HepG2 (cell line): ENCODE results near the gene UAP1L1. TPM values are rescaled to one million over a fixed set of nuclear protein-coding genes. Genes with fewer than 3 reads are reported as not detected.

Experiments used
- CREB3 ChIP-seq: sonication (generic); formaldehyde crosslinking; IDR thresholded peaks from 2 replicates; pipeline ENCODE4 v1.5.0; 2020; ENCODE audit warnings: missing genetic modification reagents
- DMAP1 ChIP-seq: IDR thresholded peaks from 2 replicates; pipeline ENCODE4 v1.6.1; 2016
- EHMT2 ChIP-seq: fragments of 200-600 bp; sonication (generic); IDR thresholded peaks from 2 replicates; pipeline ENCODE4 v1.7.0; 2017; ENCODE audit warnings: antibody characterized with exemption, low read depth, low read length, borderline replicate concordance
- FIP1L1 ChIP-seq: fragments of 200-400 bp; formaldehyde crosslinking; IDR thresholded peaks from 2 replicates; pipeline ENCODE4 v1.6.1; 2018; ENCODE audit warnings: low read depth, mild to moderate bottlenecking, low read length, moderate library complexity, borderline replicate concordance; ENCODE audit not compliant: insufficient read depth
- GATA4 ChIP-seq: sonication (generic); IDR thresholded peaks from 2 replicates; pipeline ENCODE4 v1.6.1; 2016; ENCODE audit warnings: antibody characterized with exemption, low read depth, borderline replicate concordance
- GPN1 ChIP-seq: sonication (generic); formaldehyde crosslinking; IDR thresholded peaks from 2 replicates; pipeline ENCODE4 v1.5.1; 2020; ENCODE audit warnings: missing genetic modification reagents, borderline replicate concordance
- IRF1 ChIP-seq: sonication (generic); formaldehyde crosslinking; IDR thresholded peaks from 2 replicates; pipeline ENCODE4 v1.4.0; 2020; ENCODE audit warnings: low read depth, mild to moderate bottlenecking, missing genetic modification reagents
- PRMT3 ChIP-seq: sonication (generic); formaldehyde crosslinking; IDR thresholded peaks from 2 replicates; pipeline ENCODE4 v1.8.1; 2022; ENCODE audit warnings: low read depth, mild to moderate bottlenecking, moderate library complexity, missing genetic modification reagents, borderline replicate concordance
- RXRB ChIP-seq: IDR thresholded peaks from 2 replicates; pipeline ENCODE4 v1.6.1; 2016; ENCODE audit warnings: borderline replicate concordance, missing genetic modification reagents, missing compliant biosample characterization
- SIN3B ChIP-seq: fragments of 150-350 bp; IDR thresholded peaks from 2 replicates; pipeline ENCODE4 v1.6.1; 2014; ENCODE audit warnings: low read length
- SNAPC5 ChIP-seq: sonication (generic); formaldehyde crosslinking; IDR thresholded peaks from 2 replicates; pipeline ENCODE4 v1.8.1; 2023; ENCODE audit warnings: mild to moderate bottlenecking, missing genetic modification reagents, borderline replicate concordance
- ZMYM3 ChIP-seq: sonication (generic); formaldehyde crosslinking; IDR thresholded peaks from 2 replicates; pipeline ENCODE4 v1.5.1; 2020; ENCODE audit warnings: mild to moderate bottlenecking, missing genetic modification reagents
- ZNF569 ChIP-seq: sonication (generic); formaldehyde crosslinking; IDR thresholded peaks from 2 replicates; pipeline ENCODE4 v1.5.0; 2020; ENCODE audit warnings: mild to moderate bottlenecking, missing genetic modification reagents, moderate library complexity, borderline replicate concordance
- ZNF574 ChIP-seq: sonication (generic); formaldehyde crosslinking; IDR thresholded peaks from 2 replicates; pipeline ENCODE4 v1.4.0; 2020; ENCODE audit warnings: missing genetic modification reagents
- ZNF83 ChIP-seq: sonication (generic); formaldehyde crosslinking; IDR thresholded peaks from 2 replicates; pipeline ENCODE4 v1.4.0; 2020; ENCODE audit warnings: missing genetic modification reagents, mild to moderate bottlenecking, borderline replicate concordance
- ZSCAN9 ChIP-seq: IDR thresholded peaks from 2 replicates; pipeline ENCODE4 v1.6.1; 2016; ENCODE audit warnings: borderline replicate concordance
- polyA plus RNA-seq, 8 experiments: library from polyadenylated mRNA; depleted of rRNA in 3 of 8; stranded (reverse) in 7 of 8; unstranded in 1 of 8; fragments of >200 nt; fragmentation: Illumina TruSeq in 4 of 8; extraction: Trizol in 4 of 8; gene quantifications; 2 replicates each; pipeline versions ENCODE4 v1.2.1 to v1.2.3, GENCODE V29; 2011 to 2016; ENCODE audit warnings: low read depth in 4 of 8, missing spikeins in 1 of 8, mixed read lengths in 1 of 8; ENCODE audit not compliant: insufficient read depth in 1 of 8
- total RNA-seq, 5 experiments: library from RNA; depleted of rRNA; stranded (reverse); fragments of >200 nt; fragmentation: Illumina TruSeq; extraction: Trizol; gene quantifications; 2 replicates each; pipeline ENCODE4 v1.2.3, GENCODE V29; 2016; ENCODE audit warnings: low read depth in 1 of 5
- TF ChIP-seq, protein P1 (sequence below): IDR thresholded peaks from 2 replicates; pipeline ENCODE4 v1.6.1; 2016; ENCODE audit warnings: mild to moderate bottlenecking, missing biosample characterization, missing genetic modification reagents
- TF ChIP-seq, protein P2 (sequence below): sonication (generic); formaldehyde crosslinking; IDR thresholded peaks from 2 replicates; pipeline ENCODE4 v1.4.0; 2020; ENCODE audit warnings: missing genetic modification reagents

The UAP1L1 gene
- total and polyA plus RNA-seq, 2 of the 13 experiments (the other 11 are each of a cell fraction or from before 2014, with no cell fraction given): 5.4 to 6.4 TPM

DNA sequence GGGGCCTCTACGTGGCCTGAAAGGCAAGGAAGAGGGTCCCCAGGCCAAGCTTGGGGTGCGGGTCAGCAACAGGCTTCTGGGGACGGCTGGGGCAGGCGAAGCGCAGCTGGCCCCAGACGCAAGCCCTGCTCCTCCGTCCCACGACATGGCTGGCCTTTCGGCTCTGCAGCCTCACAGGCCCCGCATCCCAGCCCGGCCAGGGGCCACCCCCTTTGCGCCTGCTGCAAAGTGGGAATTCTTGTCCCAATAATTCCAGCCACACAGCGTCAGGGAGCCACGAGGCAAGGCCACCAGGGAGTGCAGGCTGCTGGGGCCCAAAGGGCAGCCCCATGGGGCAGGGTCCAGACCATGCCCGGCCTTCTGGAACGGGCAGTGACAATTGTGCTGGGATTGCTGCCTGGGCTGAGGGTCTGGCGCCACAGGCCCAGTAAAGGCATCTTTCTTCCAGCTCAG is 22.4 kb upstream of the UAP1L1 start (continued):
- TF ChIP-seq RXRB (CRISPR knock-in tag): no peak
- TF ChIP-seq EHMT2: no peak
- TF ChIP-seq, protein P1, sequence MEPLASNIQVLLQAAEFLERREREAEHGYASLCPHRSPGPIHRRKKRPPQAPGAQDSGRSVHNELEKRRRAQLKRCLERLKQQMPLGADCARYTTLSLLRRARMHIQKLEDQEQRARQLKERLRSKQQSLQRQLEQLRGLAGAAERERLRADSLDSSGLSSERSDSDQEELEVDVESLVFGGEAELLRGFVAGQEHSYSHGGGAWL (CRISPR knock-in tag): no peak
- no peak for TF ChIP-seq PRMT3
- TF ChIP-seq SIN3B: no peak
- TF ChIP-seq FIP1L1: no peak
- TF ChIP-seq IRF1: no peak
- TF ChIP-seq, protein P2, sequence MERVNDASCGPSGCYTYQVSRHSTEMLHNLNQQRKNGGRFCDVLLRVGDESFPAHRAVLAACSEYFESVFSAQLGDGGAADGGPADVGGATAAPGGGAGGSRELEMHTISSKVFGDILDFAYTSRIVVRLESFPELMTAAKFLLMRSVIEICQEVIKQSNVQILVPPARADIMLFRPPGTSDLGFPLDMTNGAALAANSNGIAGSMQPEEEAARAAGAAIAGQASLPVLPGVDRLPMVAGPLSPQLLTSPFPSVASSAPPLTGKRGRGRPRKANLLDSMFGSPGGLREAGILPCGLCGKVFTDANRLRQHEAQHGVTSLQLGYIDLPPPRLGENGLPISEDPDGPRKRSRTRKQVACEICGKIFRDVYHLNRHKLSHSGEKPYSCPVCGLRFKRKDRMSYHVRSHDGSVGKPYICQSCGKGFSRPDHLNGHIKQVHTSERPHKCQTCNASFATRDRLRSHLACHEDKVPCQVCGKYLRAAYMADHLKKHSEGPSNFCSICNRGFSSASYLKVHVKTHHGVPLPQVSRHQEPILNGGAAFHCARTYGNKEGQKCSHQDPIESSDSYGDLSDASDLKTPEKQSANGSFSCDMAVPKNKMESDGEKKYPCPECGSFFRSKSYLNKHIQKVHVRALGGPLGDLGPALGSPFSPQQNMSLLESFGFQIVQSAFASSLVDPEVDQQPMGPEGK (CRISPR knock-in tag): peak; percentile 66
- peak; percentile 9; the same call in 1 of the 2 replicates for TF ChIP-seq ZNF574 (CRISPR knock-in tag)
- TF ChIP-seq GATA4: no peak
- TF ChIP-seq ZNF569 (CRISPR knock-in tag): no peak
- no peak for TF ChIP-seq ZSCAN9 (CRISPR knock-in tag)
- TF ChIP-seq ZNF83: peak; percentile 27; the same call in 1 of the 2 replicates
- no peak for TF ChIP-seq ZMYM3 (CRISPR knock-in tag)
- no peak for TF ChIP-seq SNAPC5 (CRISPR knock-in tag)
- TF ChIP-seq DMAP1: 0 out of 2 replicates have a peak, but pooled peaks have one; percentile 38
- TF ChIP-seq CREB3: no peak
- TF ChIP-seq GPN1: no peak
